GM23248 (cell line): ENCODE data around the gene RTL10.

Source experiments
- EZH2 ChIP-seq: fragments of 200-600 bp; sonication (generic); IDR thresholded peaks from 2 replicates; pipeline ENCODE4 v1.6.1; 2018; ENCODE audit warnings: antibody characterized with exemption, mild to moderate bottlenecking; ENCODE audit not compliant: insufficient read depth, poor library complexity, severe bottlenecking
- EZH2phosphoT487 ChIP-seq: fragments of 200-600 bp; sonication (generic); IDR thresholded peaks from 2 replicates; pipeline ENCODE4 v1.6.1; 2018; ENCODE audit warnings: antibody characterized with exemption, moderate library complexity, mild to moderate bottlenecking, low read depth; ENCODE audit not compliant: insufficient read depth

- TF ChIP-seq EZH2, result no peak
- no peak for TF ChIP-seq EZH2phosphoT487
Observed at GRCh38 chr22:19827341-19828034, 27.2 kb downstream of the RTL10 start.
